Liver (tissue), 9 donors: Measurements from ENCODE around the gene SH3BP2. TPM values are rescaled to one million over a fixed set of nuclear protein-coding genes. Genes with fewer than 3 reads are reported as not detected.

Experiments
- DNase-seq: peaks from one replicate; pipeline ENCODE4 v3.0.0-alpha.2; 2017; ENCODE audit warnings: low spot score
- H3K27ac ChIP-seq, 2 donors: one replicate each; pipeline ENCODE4 v1.7.0; 2013; ENCODE audit warnings: inconsistent platforms in 2 of 2, low read length in 2 of 2, control low read depth in 1 of 2, low read depth in 1 of 2, mild to moderate bottlenecking in 1 of 2
- H3K27me3 ChIP-seq, 4 donors: one replicate each; pipeline versions ENCODE4 v1.6.1 to v1.7.0; 2013; ENCODE audit warnings: low read length in 3 of 4, inconsistent platforms in 1 of 4, mild to moderate bottlenecking in 1 of 4, moderate library complexity in 1 of 4; ENCODE audit not compliant: control insufficient read depth in 4 of 4, insufficient read depth in 4 of 4
- H3K36me3 ChIP-seq, 4 donors: one replicate each; pipeline versions ENCODE4 v1.6.1 to v1.7.0; 2013; ENCODE audit warnings: low read length in 3 of 4, mild to moderate bottlenecking in 3 of 4, low read depth in 1 of 4, moderate library complexity in 1 of 4; ENCODE audit not compliant: control insufficient read depth in 4 of 4, insufficient read depth in 3 of 4
- H3K4me1 ChIP-seq, 4 donors: one replicate each; pipeline versions ENCODE4 v1.6.1 to v1.7.0; 2013; ENCODE audit warnings: low read length in 3 of 4, mild to moderate bottlenecking in 3 of 4, moderate library complexity in 1 of 4; ENCODE audit not compliant: control insufficient read depth in 4 of 4, insufficient read depth in 4 of 4
- H3K4me3 ChIP-seq, 3 donors: one replicate each; pipeline versions ENCODE4 v1.6.1 to v1.7.0; 2013; ENCODE audit warnings: low read length in 3 of 3, control low read depth in 1 of 3, low read depth in 1 of 3, mild to moderate bottlenecking in 1 of 3
- H3K9ac ChIP-seq, 2 donors: one replicate each; pipeline ENCODE4 v1.7.0; 2013; ENCODE audit warnings: low read length in 2 of 2, mild to moderate bottlenecking in 2 of 2, moderate library complexity in 2 of 2, control low read depth in 1 of 2, low read depth in 1 of 2
- H3K9me3 ChIP-seq, 4 donors: one replicate each; pipeline versions ENCODE4 v1.6.1 to v1.7.0; 2013; ENCODE audit warnings: low read length in 3 of 4; ENCODE audit not compliant: control insufficient read depth in 4 of 4
- EGR1 ChIP-seq, 2 donors: IDR thresholded peaks; 2 replicates each; pipeline ENCODE4 v1.6.1; 2016 to 2018; ENCODE audit warnings: antibody characterized with exemption in 2 of 2, low read depth in 2 of 2
- FOXA1 ChIP-seq: IDR thresholded peaks from 2 replicates; pipeline ENCODE4 v1.6.1; 2016; ENCODE audit warnings: antibody characterized with exemption
- FOXA2 ChIP-seq: IDR thresholded peaks from 2 replicates; pipeline ENCODE4 v1.6.1; 2016; ENCODE audit warnings: antibody characterized with exemption
- GABPA ChIP-seq, 2 donors: IDR thresholded peaks in 1 of 2; conservative IDR thresholded peaks in 1 of 2; 2 replicates each; pipeline ENCODE4 v1.6.1; 2016; ENCODE audit warnings: antibody characterized with exemption in 2 of 2, mild to moderate bottlenecking in 1 of 2, moderate library complexity in 1 of 2
- HNF4A ChIP-seq, 2 donors: conservative IDR thresholded peaks; 2 replicates each; pipeline ENCODE4 v1.6.1; 2016; ENCODE audit warnings: antibody characterized with exemption in 2 of 2, mild to moderate bottlenecking in 2 of 2
- HNF4G ChIP-seq: IDR thresholded peaks from 2 replicates; pipeline ENCODE4 v1.6.1; 2016; ENCODE audit warnings: antibody characterized with exemption
- JUND ChIP-seq, 2 donors: IDR thresholded peaks; 2 replicates each; pipeline ENCODE4 v1.6.1; 2016; ENCODE audit warnings: antibody characterized with exemption in 2 of 2
- NR2F2 ChIP-seq: IDR thresholded peaks from 2 replicates; pipeline ENCODE4 v1.6.1; 2016; ENCODE audit warnings: antibody characterized with exemption
- RAD21 ChIP-seq, 2 donors: IDR thresholded peaks; 2 replicates each; pipeline ENCODE4 v1.6.1; 2016; ENCODE audit warnings: antibody characterized with exemption in 2 of 2, mild to moderate bottlenecking in 2 of 2
- RXRA ChIP-seq, 2 donors: IDR thresholded peaks; 2 replicates each; pipeline ENCODE4 v1.6.1; 2017 to 2018; ENCODE audit warnings: antibody characterized with exemption in 2 of 2, mild to moderate bottlenecking in 1 of 2
- SP1 ChIP-seq: IDR thresholded peaks from 2 replicates; pipeline ENCODE4 v1.6.1; 2018; ENCODE audit warnings: antibody characterized with exemption, mild to moderate bottlenecking
- TAF1 ChIP-seq: conservative IDR thresholded peaks from 2 replicates; pipeline ENCODE4 v1.6.1; 2016; ENCODE audit warnings: antibody characterized with exemption, mild to moderate bottlenecking
- YY1 ChIP-seq: IDR thresholded peaks from 2 replicates; pipeline ENCODE4 v1.6.1; 2016; ENCODE audit warnings: antibody characterized with exemption, mild to moderate bottlenecking
- ZBTB33 ChIP-seq: IDR thresholded peaks from 2 replicates; pipeline ENCODE4 v1.6.1; 2016; ENCODE audit warnings: antibody characterized with exemption
- WGBS: extraction: QIAGEN DNeasy Blood & Tissue Kit; methylation state at CpG from one replicate; pipeline ENCODE4 v1.1.7; 2013; 5-methylcytosine and 5-hydroxymethylcytosine counted together
- polyA plus RNA-seq, 2 donors: library from polyadenylated mRNA; stranded (reverse) in 1 of 2; unstranded in 1 of 2; fragments of 200-250 nt in 1 of 2; fragments of >200 nt in 1 of 2; fragmentation: Nextera tagmentation in 1 of 2; extraction: Ambion mirVana in 1 of 2; gene quantifications; one replicate each; pipeline versions ENCODE4 v1.2.1 to v1.2.3, GENCODE V29; 2013 to 2015
- total RNA-seq, 2 donors: library from RNA; depleted of rRNA; stranded (reverse); fragments of >200 nt; gene quantifications; one replicate each; pipeline ENCODE4 v1.2.3, GENCODE V29; 2014
- TF ChIP-seq, protein P1 (sequence below): IDR thresholded peaks from 2 replicates; pipeline ENCODE4 v1.6.1; 2016; ENCODE audit warnings: antibody characterized with exemption
- TF ChIP-seq, protein P2 (sequence below): fragments of 150-350 bp; IDR thresholded peaks from 2 replicates; pipeline ENCODE4 v1.5.1; 2017; ENCODE audit warnings: improper control_type of control experiment, low read depth, low read length; ENCODE audit not compliant: missing input control
- TF ChIP-seq, protein P3 (sequence below): IDR thresholded peaks from 2 replicates; pipeline ENCODE4 v1.6.1; 2016; ENCODE audit warnings: antibody characterized with exemption
- TF ChIP-seq, protein P4 (sequence below): IDR thresholded peaks from 2 replicates; pipeline ENCODE4 v1.6.1; 2016; ENCODE audit warnings: antibody characterized with exemption, mild to moderate bottlenecking
- donor health status: healthy.
- donor health status: healthy.
- donor health status: healthy.
- donor health status: healthy.
- donor health status: healthy.

Gene SH3BP2
- total and polyA plus RNA-seq, 4 donors, result 17.9 to 80.2 (median 38.5) TPM

GRCh38 chr4:2816401-2816954 is 23.6 kb downstream of the SH3BP2 start:
- no peak overlapping the region for H3K9ac ChIP-seq
- DNase-seq, result no peak
- H3K4me3 ChIP-seq, result no peak overlapping the region
- peaks cover 0 to 18% (median 6%) of the 10 kb centered on the region in 4 donors for H3K36me3 ChIP-seq
- 37% methylated on average over 1 of the region's 1 CpG for WGBS
- H3K4me1 ChIP-seq, result peaks cover 2 to 22% (median 15%) of the 10 kb centered on the region in 4 donors
- H3K27ac ChIP-seq, result no peak overlapping the region
- no peaks in the 10 kb centered on the region for H3K27me3 ChIP-seq
- no peaks in the 10 kb centered on the region for H3K9me3 ChIP-seq
- TF ChIP-seq, protein P1, sequence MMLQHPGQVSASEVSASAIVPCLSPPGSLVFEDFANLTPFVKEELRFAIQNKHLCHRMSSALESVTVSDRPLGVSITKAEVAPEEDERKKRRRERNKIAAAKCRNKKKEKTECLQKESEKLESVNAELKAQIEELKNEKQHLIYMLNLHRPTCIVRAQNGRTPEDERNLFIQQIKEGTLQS, result no peak
- TF ChIP-seq JUND (IDR thresholded peaks at IDR 0.05) (no peak), ZBTB33 (no peak), GABPA (IDR thresholded peaks at IDR 0.05 in 1 of 2, conservative IDR thresholded peaks at IDR 0.05 in 1 of 2) (no peak)

DNA sequence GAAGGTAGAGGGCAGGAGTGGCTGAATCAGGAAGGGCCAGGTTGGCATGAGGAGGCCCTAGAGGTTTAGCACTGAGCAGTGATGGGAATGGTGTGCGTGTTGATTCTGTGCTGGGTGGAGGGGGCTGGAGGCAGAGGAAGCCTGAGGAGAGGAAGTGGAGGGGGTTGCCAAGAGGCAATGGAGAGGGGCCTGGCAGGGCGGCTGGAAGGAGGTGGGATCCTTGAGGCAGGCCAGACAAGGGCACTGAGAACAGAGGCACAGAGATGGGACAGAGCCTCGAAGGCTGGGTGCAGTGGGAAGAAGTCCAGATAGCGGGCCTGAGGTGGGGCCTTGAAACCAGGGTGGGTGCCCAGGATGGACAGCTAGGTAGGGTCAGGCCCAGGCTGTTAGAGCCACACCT is 24.3 kb downstream of the SH3BP2 start:
- no peak for TF ChIP-seq ZBTB33
- TF ChIP-seq SP1, result no peak
- no peak for TF ChIP-seq HNF4G
- TF ChIP-seq HNF4A (conservative IDR thresholded peaks at IDR 0.05), result no peak
- no peak for TF ChIP-seq RXRA (IDR thresholded peaks at IDR 0.05)
- TF ChIP-seq NR2F2, result no peak
- TF ChIP-seq, protein P1, result no peak
- TF ChIP-seq FOXA2, result no peak
- TF ChIP-seq TAF1, result no peak
- TF ChIP-seq, protein P2, sequence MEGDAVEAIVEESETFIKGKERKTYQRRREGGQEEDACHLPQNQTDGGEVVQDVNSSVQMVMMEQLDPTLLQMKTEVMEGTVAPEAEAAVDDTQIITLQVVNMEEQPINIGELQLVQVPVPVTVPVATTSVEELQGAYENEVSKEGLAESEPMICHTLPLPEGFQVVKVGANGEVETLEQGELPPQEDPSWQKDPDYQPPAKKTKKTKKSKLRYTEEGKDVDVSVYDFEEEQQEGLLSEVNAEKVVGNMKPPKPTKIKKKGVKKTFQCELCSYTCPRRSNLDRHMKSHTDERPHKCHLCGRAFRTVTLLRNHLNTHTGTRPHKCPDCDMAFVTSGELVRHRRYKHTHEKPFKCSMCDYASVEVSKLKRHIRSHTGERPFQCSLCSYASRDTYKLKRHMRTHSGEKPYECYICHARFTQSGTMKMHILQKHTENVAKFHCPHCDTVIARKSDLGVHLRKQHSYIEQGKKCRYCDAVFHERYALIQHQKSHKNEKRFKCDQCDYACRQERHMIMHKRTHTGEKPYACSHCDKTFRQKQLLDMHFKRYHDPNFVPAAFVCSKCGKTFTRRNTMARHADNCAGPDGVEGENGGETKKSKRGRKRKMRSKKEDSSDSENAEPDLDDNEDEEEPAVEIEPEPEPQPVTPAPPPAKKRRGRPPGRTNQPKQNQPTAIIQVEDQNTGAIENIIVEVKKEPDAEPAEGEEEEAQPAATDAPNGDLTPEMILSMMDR, result no peak
- no peak for TF ChIP-seq RAD21 (IDR thresholded peaks at IDR 0.05)
- TF ChIP-seq, protein P3, sequence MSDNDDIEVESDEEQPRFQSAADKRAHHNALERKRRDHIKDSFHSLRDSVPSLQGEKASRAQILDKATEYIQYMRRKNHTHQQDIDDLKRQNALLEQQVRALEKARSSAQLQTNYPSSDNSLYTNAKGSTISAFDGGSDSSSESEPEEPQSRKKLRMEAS, result no peak
- TF ChIP-seq EGR1 (IDR thresholded peaks at IDR 0.05; ENCODE audit: low read depth in 2 of 2), result no peak
- TF ChIP-seq, protein P4, sequence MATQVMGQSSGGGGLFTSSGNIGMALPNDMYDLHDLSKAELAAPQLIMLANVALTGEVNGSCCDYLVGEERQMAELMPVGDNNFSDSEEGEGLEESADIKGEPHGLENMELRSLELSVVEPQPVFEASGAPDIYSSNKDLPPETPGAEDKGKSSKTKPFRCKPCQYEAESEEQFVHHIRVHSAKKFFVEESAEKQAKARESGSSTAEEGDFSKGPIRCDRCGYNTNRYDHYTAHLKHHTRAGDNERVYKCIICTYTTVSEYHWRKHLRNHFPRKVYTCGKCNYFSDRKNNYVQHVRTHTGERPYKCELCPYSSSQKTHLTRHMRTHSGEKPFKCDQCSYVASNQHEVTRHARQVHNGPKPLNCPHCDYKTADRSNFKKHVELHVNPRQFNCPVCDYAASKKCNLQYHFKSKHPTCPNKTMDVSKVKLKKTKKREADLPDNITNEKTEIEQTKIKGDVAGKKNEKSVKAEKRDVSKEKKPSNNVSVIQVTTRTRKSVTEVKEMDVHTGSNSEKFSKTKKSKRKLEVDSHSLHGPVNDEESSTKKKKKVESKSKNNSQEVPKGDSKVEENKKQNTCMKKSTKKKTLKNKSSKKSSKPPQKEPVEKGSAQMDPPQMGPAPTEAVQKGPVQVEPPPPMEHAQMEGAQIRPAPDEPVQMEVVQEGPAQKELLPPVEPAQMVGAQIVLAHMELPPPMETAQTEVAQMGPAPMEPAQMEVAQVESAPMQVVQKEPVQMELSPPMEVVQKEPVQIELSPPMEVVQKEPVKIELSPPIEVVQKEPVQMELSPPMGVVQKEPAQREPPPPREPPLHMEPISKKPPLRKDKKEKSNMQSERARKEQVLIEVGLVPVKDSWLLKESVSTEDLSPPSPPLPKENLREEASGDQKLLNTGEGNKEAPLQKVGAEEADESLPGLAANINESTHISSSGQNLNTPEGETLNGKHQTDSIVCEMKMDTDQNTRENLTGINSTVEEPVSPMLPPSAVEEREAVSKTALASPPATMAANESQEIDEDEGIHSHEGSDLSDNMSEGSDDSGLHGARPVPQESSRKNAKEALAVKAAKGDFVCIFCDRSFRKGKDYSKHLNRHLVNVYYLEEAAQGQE, result no peak
- no peak for TF ChIP-seq GABPA (IDR thresholded peaks at IDR 0.05 in 1 of 2, conservative IDR thresholded peaks at IDR 0.05 in 1 of 2)
- TF ChIP-seq FOXA1, result no peak
- TF ChIP-seq YY1, result no peak
- TF ChIP-seq JUND (IDR thresholded peaks at IDR 0.05), result no peak
- WGBS, result 84% methylated on average over 4 of the region's 4 CpGs
- no peak overlapping the region for H3K9ac ChIP-seq
- peaks cover 1 to 18% (median 6%) of the 10 kb centered on the region in 4 donors for H3K36me3 ChIP-seq
- H3K27ac ChIP-seq, result no peak overlapping the region
- DNase-seq, result no peak
- peaks cover 0 to 17% (median 11%) of the 10 kb centered on the region in 4 donors for H3K4me1 ChIP-seq
- no peaks in the 10 kb centered on the region for H3K9me3 ChIP-seq
- no peak overlapping the region for H3K4me3 ChIP-seq
- H3K27me3 ChIP-seq, result no peaks in the 10 kb centered on the region
